Mesenchymal stem cell (in vitro differentiated cells and primary cell): ENCODE data around the gene OR5I1.

ENCODE experiments used
- DNase-seq: peaks from one replicate; pipeline ENCODE4 v3.0.0-alpha.2; 2013
- H2AFZ ChIP-seq: one replicate; pipeline ENCODE4 v1.6.1; 2013; ENCODE audit warnings: low read depth, mild to moderate bottlenecking, control low read depth, inconsistent platforms, low read length, moderate library complexity
- H2AK5ac ChIP-seq: 2 replicates; pipeline ENCODE4 v1.6.1; 2013; ENCODE audit warnings: low read length, moderate library complexity, mild to moderate bottlenecking, inconsistent platforms; ENCODE audit not compliant: severe bottlenecking
- H2BK120ac ChIP-seq: one replicate; pipeline ENCODE4 v1.6.1; 2013; ENCODE audit warnings: low read depth, mild to moderate bottlenecking, inconsistent platforms, low read length, moderate library complexity
- H2BK12ac ChIP-seq, 2 experiments: one replicate each; pipeline ENCODE4 v1.6.1; 2013; ENCODE audit warnings: inconsistent platforms in 2 of 2, low read length in 2 of 2, mild to moderate bottlenecking in 2 of 2, moderate library complexity in 2 of 2, control low read depth in 1 of 2
- H2BK15ac ChIP-seq: one replicate; pipeline ENCODE4 v1.6.1; 2013; ENCODE audit warnings: mild to moderate bottlenecking, low read depth, inconsistent platforms; ENCODE audit not compliant: poor library complexity, severe bottlenecking
- H2BK5ac ChIP-seq: 2 replicates; pipeline ENCODE4 v1.6.1; 2013; ENCODE audit warnings: low read depth, mild to moderate bottlenecking, low read length, control low read depth, inconsistent platforms; ENCODE audit not compliant: poor library complexity, severe bottlenecking
- H3K14ac ChIP-seq, 2 experiments: one replicate each; pipeline ENCODE4 v1.6.1; 2013; ENCODE audit warnings: inconsistent platforms in 2 of 2, low read length in 2 of 2, control low read depth in 1 of 2, mild to moderate bottlenecking in 1 of 2, moderate library complexity in 1 of 2
- H3K18ac ChIP-seq, 2 experiments: one replicate each; pipeline ENCODE4 v1.6.1; 2013; ENCODE audit warnings: inconsistent platforms in 2 of 2, low read length in 2 of 2, control low read depth in 1 of 2, low read depth in 1 of 2, mild to moderate bottlenecking in 1 of 2
- H3K23ac ChIP-seq, 2 experiments: one replicate each; pipeline ENCODE4 v1.6.1; 2013; ENCODE audit warnings: inconsistent platforms in 2 of 2, low read length in 2 of 2, mild to moderate bottlenecking in 2 of 2, moderate library complexity in 2 of 2, control low read depth in 1 of 2
- H3K27ac ChIP-seq: 2 replicates; pipeline ENCODE4 v1.5.1; 2013; ENCODE audit warnings: mild to moderate bottlenecking, moderate library complexity, low read length, control low read depth, inconsistent platforms; ENCODE audit not compliant: poor library complexity, severe bottlenecking
- H3K27me3 ChIP-seq, 2 experiments: 2 replicates each; pipeline versions ENCODE4 v1.6.1 to v1.7.0; 2013; ENCODE audit warnings: low read length in 2 of 2, mild to moderate bottlenecking in 2 of 2, moderate library complexity in 2 of 2, control low read depth in 1 of 2, inconsistent platforms in 1 of 2; ENCODE audit not compliant: control insufficient read depth in 1 of 2, insufficient read depth in 1 of 2
- H3K36me3 ChIP-seq, 2 experiments: 2 replicates each; pipeline versions ENCODE4 v1.6.1 to v1.7.0; 2013; ENCODE audit warnings: low read length in 2 of 2, control low read depth in 1 of 2, inconsistent platforms in 1 of 2, low read depth in 1 of 2, mild to moderate bottlenecking in 1 of 2; ENCODE audit not compliant: insufficient read depth in 2 of 2, control insufficient read depth in 1 of 2
- H3K4ac ChIP-seq, 2 experiments: one replicate each; pipeline ENCODE4 v1.6.1; 2013; ENCODE audit warnings: inconsistent platforms in 2 of 2, low read length in 2 of 2, mild to moderate bottlenecking in 2 of 2, moderate library complexity in 2 of 2, control low read depth in 1 of 2, low read depth in 1 of 2
- H3K4me1 ChIP-seq: 2 replicates; pipeline ENCODE4 v1.6.1; 2013; ENCODE audit warnings: low read depth, low read length, control low read depth; ENCODE audit not compliant: control insufficient read depth, insufficient read depth
- H3K4me2 ChIP-seq: 2 replicates; pipeline ENCODE4 v1.6.1; 2013; ENCODE audit warnings: low read length, mild to moderate bottlenecking, inconsistent platforms; ENCODE audit not compliant: poor library complexity, severe bottlenecking
- H3K4me3 ChIP-seq, 2 experiments: 2 replicates each; pipeline versions ENCODE4 v1.5.1 to v1.7.0; 2013; ENCODE audit warnings: low read length in 2 of 2, mild to moderate bottlenecking in 2 of 2, control low read depth in 1 of 2, low read depth in 1 of 2; ENCODE audit not compliant: insufficient read depth in 1 of 2
- H3K79me1 ChIP-seq: replicated peaks from 2 replicates; pipeline ENCODE4 v1.6.1; 2013; ENCODE audit warnings: mild to moderate bottlenecking, control low read depth, low read length, inconsistent platforms; ENCODE audit not compliant: poor library complexity, severe bottlenecking
- H3K9ac ChIP-seq: 2 replicates; pipeline ENCODE4 v1.7.0; 2013; ENCODE audit warnings: mild to moderate bottlenecking, low read length, moderate library complexity
- H3K9me3 ChIP-seq: 2 replicates; pipeline ENCODE4 v1.7.0; 2013; ENCODE audit warnings: mild to moderate bottlenecking, low read length; ENCODE audit not compliant: control insufficient read depth
- H4K8ac ChIP-seq: one replicate; pipeline ENCODE4 v1.6.1; 2013; ENCODE audit warnings: inconsistent platforms, mild to moderate bottlenecking, low read length, moderate library complexity
- H4K91ac ChIP-seq: one replicate; pipeline ENCODE4 v1.6.1; 2013; ENCODE audit warnings: mild to moderate bottlenecking, low read length, inconsistent platforms
- WGBS: methylation state at CpG from one replicate; pipeline ENCODE4 v1.1.7; 2013; ENCODE audit warnings: mixed read lengths; 5-methylcytosine and 5-hydroxymethylcytosine counted together

OR5I1 gene

DNA sequence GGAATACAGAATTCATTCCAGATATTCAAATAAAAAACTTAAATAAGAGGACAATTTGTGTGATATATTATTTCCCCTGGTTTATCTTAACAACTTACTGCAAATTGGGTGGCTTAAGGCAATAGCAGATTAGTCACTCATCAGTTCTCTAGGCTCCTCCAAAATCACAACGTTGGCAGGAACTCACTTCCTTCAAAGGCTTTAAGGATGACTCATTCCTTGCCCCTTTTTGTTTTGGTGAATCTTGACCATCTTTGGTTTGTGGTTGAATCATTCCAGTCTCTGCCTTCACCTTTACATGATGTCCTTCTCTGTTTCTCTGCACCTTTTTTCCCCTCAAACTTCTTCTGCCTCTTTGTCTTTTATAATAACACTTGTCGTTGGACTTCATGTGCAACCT, 30.2 kb upstream of the OR5I1 start:
- Histone ChIP-seq H3K4me2 (no peak overlapping the region), H4K8ac (no peak overlapping the region), H2AK5ac (no peak overlapping the region), H3K4me1 (no peaks in the 10 kb centered on the region), H2BK12ac (no peak overlapping the region), H4K91ac (no peak overlapping the region), H3K79me1 (no peaks in the 10 kb centered on the region), H3K9me3 (no peaks in the 10 kb centered on the region), H3K4me3 (no peak overlapping the region), H3K27ac (no peak overlapping the region), H3K27me3 (no peaks in the 10 kb centered on the region), H2BK15ac (no peak overlapping the region), H2BK120ac (no peak overlapping the region), H3K9ac (no peak overlapping the region), H2BK5ac (no peak overlapping the region), H2AFZ (no peak overlapping the region), H3K23ac (no peak overlapping the region), H3K18ac (no peak overlapping the region), H3K36me3 (no peaks in the 10 kb centered on the region), H3K4ac (no peak overlapping the region), H3K14ac (no peak overlapping the region)
- 30% methylated on average over 2 of the region's 2 CpGs for WGBS
- no peak for DNase-seq

DNA sequence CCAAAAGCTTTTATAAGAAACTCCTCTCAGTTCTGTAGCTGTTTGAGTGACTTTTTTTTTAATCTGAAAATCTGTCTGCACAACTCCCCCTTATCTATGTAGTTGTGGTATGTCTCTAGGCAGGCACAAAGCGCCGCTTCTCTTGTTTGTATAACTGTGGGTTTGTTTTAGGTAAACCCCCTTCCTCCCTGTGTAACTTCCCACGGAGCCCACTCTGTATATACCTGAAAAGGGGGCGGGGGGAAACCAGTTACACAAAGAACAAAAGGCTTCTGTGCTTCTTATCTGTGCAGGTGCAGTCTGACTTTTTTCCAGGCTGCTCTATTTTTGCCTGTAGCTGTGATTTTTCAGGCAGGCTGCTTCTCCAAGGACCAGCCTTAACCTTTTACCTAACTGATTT, 20.3 kb upstream of the OR5I1 start:
- no peaks in the 10 kb centered on the region for H3K4me1 ChIP-seq
- no peak overlapping the region for H3K14ac ChIP-seq
- H2BK15ac ChIP-seq, result no peak overlapping the region
- H2BK5ac ChIP-seq, result no peak overlapping the region
- H3K4me3 ChIP-seq, result no peak overlapping the region
- no peaks in the 10 kb centered on the region for H3K27me3 ChIP-seq
- H4K8ac ChIP-seq, result no peak overlapping the region
- H2AFZ ChIP-seq, result no peak overlapping the region
- H3K27ac ChIP-seq, result no peak overlapping the region
- no peak overlapping the region for H3K4me2 ChIP-seq
- DNase-seq, result no peak
- WGBS, result 39% methylated on average over 2 of the region's 4 CpGs
- no peak overlapping the region for H4K91ac ChIP-seq
- no peaks in the 10 kb centered on the region for H3K36me3 ChIP-seq
- H2BK12ac ChIP-seq, result no peak overlapping the region
- no peaks in the 10 kb centered on the region for H3K9me3 ChIP-seq
- no peak overlapping the region for H3K9ac ChIP-seq
- H3K23ac ChIP-seq, result no peak overlapping the region
- H2BK120ac ChIP-seq, result no peak overlapping the region
- no peaks in the 10 kb centered on the region for H3K79me1 ChIP-seq
- no peak overlapping the region for H3K4ac ChIP-seq
- H3K18ac ChIP-seq, result no peak overlapping the region
- H2AK5ac ChIP-seq, result no peak overlapping the region

DNA sequence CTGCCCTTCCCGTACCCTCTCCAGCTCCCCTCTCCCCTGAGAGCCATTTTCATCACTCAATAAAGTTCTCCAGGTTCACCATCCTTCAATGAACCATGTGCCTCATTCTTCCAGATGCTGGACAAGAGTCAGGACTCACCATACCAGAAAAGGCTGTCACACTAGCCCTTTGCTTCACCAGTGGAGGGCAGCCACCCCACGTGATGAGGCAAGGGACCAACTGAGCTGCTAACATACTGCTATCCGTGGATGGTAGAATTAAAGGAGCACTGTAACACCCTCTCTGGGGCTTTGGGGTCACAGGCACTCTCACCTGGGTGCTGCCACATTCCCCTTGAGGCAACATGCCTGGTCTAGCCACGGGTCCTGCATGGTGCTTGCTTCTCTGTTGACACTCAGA, 13.1 kb upstream of the OR5I1 start:
- no peak overlapping the region for H3K18ac ChIP-seq
- H3K4ac ChIP-seq, result no peak overlapping the region
- no peak overlapping the region for H3K9ac ChIP-seq
- DNase-seq, result no peak
- H2BK120ac ChIP-seq, result no peak overlapping the region
- no peak overlapping the region for H4K8ac ChIP-seq
- no peaks in the 10 kb centered on the region for H3K79me1 ChIP-seq
- no peak overlapping the region for H2AK5ac ChIP-seq
- no peak overlapping the region for H3K14ac ChIP-seq
- H2AFZ ChIP-seq, result no peak overlapping the region
- no peak overlapping the region for H3K23ac ChIP-seq
- no peaks in the 10 kb centered on the region for H3K36me3 ChIP-seq
- no peak overlapping the region for H4K91ac ChIP-seq
- no peaks in the 10 kb centered on the region for H3K4me1 ChIP-seq
- H2BK12ac ChIP-seq, result no peak overlapping the region
- WGBS, result 50% methylated on average over 4 of the region's 4 CpGs
- H3K27me3 ChIP-seq, result no peaks in the 10 kb centered on the region
- H2BK15ac ChIP-seq, result no peak overlapping the region
- H2BK5ac ChIP-seq, result no peak overlapping the region
- H3K4me3 ChIP-seq, result no peak overlapping the region
- H3K4me2 ChIP-seq, result no peak overlapping the region
- no peaks in the 10 kb centered on the region for H3K9me3 ChIP-seq
- no peak overlapping the region for H3K27ac ChIP-seq

DNA sequence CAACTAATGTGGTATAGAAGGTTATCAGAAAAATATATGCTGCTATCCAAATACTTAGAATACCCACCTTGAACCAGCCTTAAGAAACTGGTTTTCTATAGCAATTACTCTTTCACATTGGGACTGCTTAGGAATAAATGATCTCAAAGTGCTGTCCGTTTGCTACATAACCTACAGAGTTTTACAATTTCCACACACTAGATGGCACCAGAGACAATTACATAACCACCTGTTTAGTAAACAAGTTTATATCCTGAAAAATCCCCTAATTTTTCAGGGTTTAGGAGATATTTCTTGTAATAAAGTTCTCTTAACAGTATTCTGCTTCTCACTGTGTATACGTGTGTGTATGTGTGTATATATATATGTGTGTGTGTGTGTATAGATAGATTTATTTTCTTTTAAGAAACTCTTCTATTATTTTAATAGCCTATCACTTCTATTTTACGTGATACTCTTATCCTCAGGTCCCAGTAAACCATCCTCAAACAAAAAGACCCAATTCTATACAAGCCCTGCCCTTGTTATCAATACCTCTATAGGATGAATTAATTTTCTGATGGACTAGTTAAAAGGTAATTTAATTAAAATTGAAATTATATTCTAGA, 6.7 kb upstream of the OR5I1 start:
- H3K14ac ChIP-seq, result no peak overlapping the region

More for the DNA sequence above, 6.7 kb upstream of the OR5I1 start:
- no peak overlapping the region for H4K8ac ChIP-seq
- no peak overlapping the region for H3K4me2 ChIP-seq
- no peaks in the 10 kb centered on the region for H3K27me3 ChIP-seq
- 0% methylated on average over 1 of the region's 3 CpGs for WGBS
- H2BK5ac ChIP-seq, result no peak overlapping the region
- H3K23ac ChIP-seq, result no peak overlapping the region
- no peak overlapping the region for H2BK12ac ChIP-seq
- H2BK15ac ChIP-seq, result no peak overlapping the region
- no peak overlapping the region for H3K4ac ChIP-seq
- H3K9ac ChIP-seq, result no peak overlapping the region
- DNase-seq, result peak; percentile 14
- no peak overlapping the region for H3K4me3 ChIP-seq
- H2AK5ac ChIP-seq, result no peak overlapping the region
- no peaks in the 10 kb centered on the region for H3K79me1 ChIP-seq
- H2BK120ac ChIP-seq, result no peak overlapping the region
- no peaks in the 10 kb centered on the region for H3K36me3 ChIP-seq
- H3K27ac ChIP-seq, result no peak overlapping the region
- H3K9me3 ChIP-seq, result no peaks in the 10 kb centered on the region
- no peaks in the 10 kb centered on the region for H3K4me1 ChIP-seq
- H2AFZ ChIP-seq, result no peak overlapping the region
- no peak overlapping the region for H3K18ac ChIP-seq
- no peak overlapping the region for H4K91ac ChIP-seq
